AG04449 (cell line): Measurements from ENCODE around the gene C9orf78.

ENCODE experiments used
- CTCF ChIA-PET: fragments of 350-600 bp; formaldehyde crosslinking; extraction: SDS; loops from one replicate; lab custom pipeline; 2021; ENCODE audit warnings: antibody characterized with exemption; lab: Yijun Ruan, JAX
- POLR2A ChIA-PET: fragments of 400-600, 350-600 bp; formaldehyde crosslinking; extraction: SDS; loops from one replicate; lab custom pipeline; 2020; ENCODE audit warnings: antibody characterized with exemption, inconsistent platforms; lab: Yijun Ruan, JAX
- DNase-seq: peaks from one replicate; pipeline ENCODE4 v3.0.0-alpha.2; 2010; ENCODE audit warnings: low read depth, low spot score
- H3K4me3 ChIP-seq: 2 replicates; pipeline ENCODE4 v1.5.1; 2011; ENCODE audit warnings: low read depth, mild to moderate bottlenecking, control low read depth, low read length
- CTCF ChIP-seq: IDR thresholded peaks from one replicate; pipeline ENCODE4 v1.5.1; 2011; ENCODE audit warnings: mild to moderate bottlenecking, moderate library complexity, low read length, control low read depth, inconsistent platforms; ENCODE audit not compliant: insufficient read depth; ENCODE audit errors: missing control alignments

The C9orf78 gene

GRCh38 chr9:129777769-129778130 is 57.3 kb downstream of the C9orf78 start:
- ChIA-PET CTCF (interaction anchor here (1.0 to 19.2 kb wide), 14 partner anchors 8 to 646 kb away, joined by 3 to 429 read pairs (median 6); partner anchors contain the start of gene ASB6), POLR2A (interaction anchor here (0.8 to 3.0 kb wide), 6 partner anchors 10 to 75 kb away, joined by 3 to 12 read pairs (median 6); partner anchors contain the start of gene PTGES)
- DNase-seq, result no peak
- no peak overlapping the region for H3K4me3 ChIP-seq
- TF ChIP-seq CTCF, result no peak
